HCT116 (cell line): ENCODE results near the gene MS4A5. TPM values are rescaled to one million over a fixed set of nuclear protein-coding genes. Genes with fewer than 3 reads are reported as not detected.

Experiments
- ATAC-seq: fragments of 200-7000 bp; cut with Tn5 transposase; 2 replicates; pipeline ENCODE4 v1.9.1; 2020; ENCODE audit warnings: mild to moderate bottlenecking, moderate library complexity
- BruUV-seq: library from RNA; stranded (reverse); fragments of 400-500 nt; replicated peaks from 2 replicates; lab custom pipeline; 2021; lab: Mats Ljungman, UMichigan
- CTCF ChIA-PET: fragments of 300-600 bp; sonication (Branson Sonifier 250); formaldehyde crosslinking; loops from one replicate; lab custom pipeline; 2021; ENCODE audit warnings: antibody characterized with exemption; lab: Charles Lee
- POLR2A ChIA-PET: fragments of 300-600, 350-600 bp; sonication (Branson Sonifier 250); formaldehyde crosslinking; loops from one replicate; lab custom pipeline; 2021; ENCODE audit warnings: antibody characterized with exemption; lab: Charles Lee
- RAD21 ChIA-PET, 2 experiments: fragments of 300-600 bp; sonication (Branson Sonifier 250); formaldehyde crosslinking; loops; one replicate each; lab custom pipeline; 2023; ENCODE audit warnings: low total read pairs in 2 of 2; ENCODE audit not compliant: uncharacterized antibody in 2 of 2, unreplicated experiment in 2 of 2, low non-redundant PET in 1 of 2; lab: Charles Lee
- DNase-seq: peaks from one replicate; pipeline ENCODE4 v3.0.0-alpha.2; 2010; ENCODE audit warnings: low read depth, low spot score
- H2AFZ ChIP-seq: fragments of 200-600 bp; shearing (Covaris generic), sonication (generic); 2 replicates; pipeline ENCODE4 v1.6.1; 2017; ENCODE audit warnings: low read depth, mixed run types, mixed read lengths, antibody characterized with exemption, low read length; ENCODE audit not compliant: poor library complexity, severe bottlenecking
- H3K27ac ChIP-seq: 2 replicates; pipeline ENCODE4 v1.5.1; 2012; ENCODE audit warnings: low read depth, low read length
- H3K27me3 ChIP-seq: fragments of 200-600 bp; sonication (generic); 2 replicates; pipeline ENCODE4 v1.6.1; 2016; ENCODE audit warnings: mixed run types, low read length, mixed read lengths; ENCODE audit not compliant: insufficient read depth
- H3K36me3 ChIP-seq, 2 experiments: fragments of 200-500 bp in 1 of 2; fragments of 200-600 bp in 1 of 2; sonication (Bioruptor generic) in 1 of 2; sonication (generic) in 1 of 2; 2 replicates each; pipeline versions ENCODE4 v1.5.1 to v1.6.1; 2014 to 2016; ENCODE audit warnings: low read length in 2 of 2, inconsistent platforms in 1 of 2, mixed read lengths in 1 of 2, mixed run types in 1 of 2; ENCODE audit not compliant: insufficient read depth in 2 of 2, control insufficient read depth in 1 of 2
- H3K4me1 ChIP-seq, 2 experiments: fragments of 200-600 bp in 1 of 2; sonication (generic) in 1 of 2; 2 replicates each; pipeline versions ENCODE4 v1.5.1 to v1.6.1; 2012 to 2017; ENCODE audit warnings: low read length in 2 of 2, inconsistent platforms in 1 of 2, mild to moderate bottlenecking in 1 of 2, mixed read lengths in 1 of 2, mixed run types in 1 of 2, moderate library complexity in 1 of 2; ENCODE audit not compliant: insufficient read depth in 2 of 2, control insufficient read depth in 1 of 2
- H3K4me2 ChIP-seq: fragments of 200-600 bp; sonication (generic); 2 replicates; pipeline ENCODE4 v1.6.1; 2017; ENCODE audit warnings: mixed run types, low read length, mixed read lengths
- H3K4me3 ChIP-seq, 2 experiments: fragments of 200-600 bp in 1 of 2; sonication (generic) in 1 of 2; replicated peaks in 1 of 2; 2 replicates each; pipeline ENCODE4 v1.5.1; 2011 to 2016; ENCODE audit warnings: low read length in 2 of 2, control low read depth in 1 of 2, low read depth in 1 of 2, mild to moderate bottlenecking in 1 of 2, mixed read lengths in 1 of 2, mixed run types in 1 of 2
- H3K79me2 ChIP-seq: fragments of 200-600 bp; sonication (generic); 2 replicates; pipeline ENCODE4 v1.6.1; 2017; ENCODE audit warnings: mild to moderate bottlenecking, mixed run types, low read length, moderate library complexity, mixed read lengths; ENCODE audit not compliant: insufficient read depth
- H3K9ac ChIP-seq: fragments of 200-600 bp; sonication (generic); 2 replicates; pipeline ENCODE4 v1.6.1; 2016; ENCODE audit warnings: low read length, mixed read lengths
- H3K9me2 ChIP-seq: fragments of 200-600 bp; sonication (generic), shearing (Covaris generic); 2 replicates; pipeline ENCODE4 v1.6.1; 2017; ENCODE audit warnings: mixed run types, mild to moderate bottlenecking, moderate library complexity; ENCODE audit not compliant: insufficient read depth
- H3K9me3 ChIP-seq, 2 experiments: fragments of 200-500 bp in 1 of 2; fragments of 200-600 bp in 1 of 2; sonication (Bioruptor generic) in 1 of 2; sonication (generic) in 1 of 2; 2 replicates each; pipeline ENCODE4 v1.6.1; 2014 to 2017; ENCODE audit warnings: low read length in 2 of 2, mixed read lengths in 2 of 2, inconsistent platforms in 1 of 2, low read depth in 1 of 2, mild to moderate bottlenecking in 1 of 2, mixed run types in 1 of 2, moderate library complexity in 1 of 2; ENCODE audit not compliant: control insufficient read depth in 1 of 2, insufficient read depth in 1 of 2
- H4K20me1 ChIP-seq: fragments of 200-600 bp; sonication (generic), shearing (Covaris generic); 2 replicates; pipeline ENCODE4 v1.6.1; 2017; ENCODE audit warnings: mixed run types, mild to moderate bottlenecking, moderate library complexity; ENCODE audit not compliant: insufficient read depth
- CBX3 ChIP-seq: IDR thresholded peaks from 2 replicates; pipeline ENCODE4 v1.6.1; 2012; ENCODE audit warnings: low read depth
- EGR1 ChIP-seq: IDR thresholded peaks from 2 replicates; pipeline ENCODE4 v1.6.1; 2012; ENCODE audit warnings: low read depth
- EZH2 ChIP-seq: fragments of 200-600 bp; sonication (generic); IDR thresholded peaks from 2 replicates; pipeline ENCODE4 v1.6.1; 2017; ENCODE audit warnings: antibody characterized with exemption, mixed run types
- EZH2phosphoT487 ChIP-seq: fragments of 200-600 bp; IDR thresholded peaks from 2 replicates; pipeline ENCODE4 v1.6.1; 2018; ENCODE audit warnings: antibody characterized with exemption, borderline replicate concordance
- RAD21 ChIP-seq: IDR thresholded peaks from 2 replicates; pipeline ENCODE4 v1.6.1; 2012; ENCODE audit warnings: low read depth, mild to moderate bottlenecking
- SIN3A ChIP-seq: IDR thresholded peaks from 2 replicates; pipeline ENCODE4 v1.6.1; 2012; ENCODE audit warnings: low read depth
- SP1 ChIP-seq: IDR thresholded peaks from 2 replicates; pipeline ENCODE4 v1.6.1; 2012; ENCODE audit warnings: low read depth
- SRF ChIP-seq: IDR thresholded peaks from 2 replicates; pipeline ENCODE4 v1.6.1; 2012; ENCODE audit warnings: low read depth
- TCF7L2 ChIP-seq: IDR thresholded peaks from 2 replicates; pipeline ENCODE4 v1.7.0; 2011; ENCODE audit warnings: borderline replicate concordance, inconsistent platforms; ENCODE audit not compliant: insufficient read depth, insufficient read length; ENCODE audit errors: extremely low read depth
- ZFX ChIP-seq: fragments of 450-650 bp; IDR thresholded peaks from 2 replicates; pipeline ENCODE4 v1.6.1; 2017
- ZNF274 ChIP-seq: fragments of 200-500 bp; sonication (Bioruptor generic); IDR thresholded peaks from 2 replicates; pipeline ENCODE4 v1.6.1; 2014; ENCODE audit warnings: mild to moderate bottlenecking, low read depth, low read length, inconsistent platforms
- intact Hi-C: fragments of 100-400 bp; cut with micrococcal nuclease; formaldehyde crosslinking; loops from 2 replicates; pipeline ENCODE4 v1.10.0; 2022
- total RNA-seq: library from RNA; stranded (reverse); gene quantifications from one replicate; pipeline ENCODE4 v1.2.1, GENCODE V29; 2021; ENCODE audit not compliant: unreplicated experiment
- TF ChIP-seq, protein P1 (sequence below): IDR thresholded peaks from 2 replicates; pipeline ENCODE4 v1.6.1; 2012; ENCODE audit warnings: low read depth
- TF ChIP-seq, protein P2 (sequence below): IDR thresholded peaks from 2 replicates; pipeline ENCODE4 v1.6.1; 2012

MS4A5 gene
- total RNA-seq, 1 experiment from 2014 or later: not detected

DNA sequence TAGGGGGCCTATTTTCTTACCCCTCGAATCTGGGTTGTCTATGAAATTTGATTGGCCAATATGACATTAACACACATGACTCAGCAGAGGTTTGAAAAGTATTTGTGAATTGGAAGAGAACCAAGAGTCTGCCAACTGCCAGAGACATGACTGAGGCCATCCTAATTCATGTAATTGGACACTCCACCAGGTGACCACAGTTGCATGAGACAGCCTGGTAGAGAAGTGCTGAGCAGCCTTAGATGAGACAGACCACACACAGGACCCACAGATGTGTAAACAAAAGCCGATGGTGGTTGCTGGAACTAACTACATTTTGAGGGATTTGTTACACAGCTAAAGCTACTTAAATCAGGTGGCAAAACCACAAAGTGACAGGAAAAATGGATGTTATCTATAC, 855 bp upstream of the MS4A5 start:
- DNase-seq (peak; percentile 26), ATAC-seq (peak; percentile 83)
- ChIA-PET CTCF (no interaction called here), POLR2A (no interaction called here), RAD21 (no interaction called here)
- intact Hi-C loops: no loop called here
- Histone ChIP-seq H4K20me1 (no peaks in the 10 kb centered on the region), H3K79me2 (no peaks in the 10 kb centered on the region), H3K4me2 (peak overlapping the region; percentile 46), H3K4me3 (no peak overlapping the region), H3K27ac (no peak overlapping the region), H3K9me2 (no peaks in the 10 kb centered on the region), H3K27me3 (no peaks in the 10 kb centered on the region), H3K36me3 (no peaks in the 10 kb centered on the region), H2AFZ (peak overlapping the region; percentile 70), H3K4me1 (peaks cover 5 to 9% of the 10 kb centered on the region in 2 experiments; a peak in 3 of 4 replicates), H3K9me3 (no peaks in the 10 kb centered on the region), H3K9ac (no peak overlapping the region)
- TF ChIP-seq SIN3A: no peak
- TF ChIP-seq RAD21: no peak
- no peak for TF ChIP-seq SRF
- no peak for TF ChIP-seq EZH2
- no peak for TF ChIP-seq TCF7L2
- TF ChIP-seq, protein P1, sequence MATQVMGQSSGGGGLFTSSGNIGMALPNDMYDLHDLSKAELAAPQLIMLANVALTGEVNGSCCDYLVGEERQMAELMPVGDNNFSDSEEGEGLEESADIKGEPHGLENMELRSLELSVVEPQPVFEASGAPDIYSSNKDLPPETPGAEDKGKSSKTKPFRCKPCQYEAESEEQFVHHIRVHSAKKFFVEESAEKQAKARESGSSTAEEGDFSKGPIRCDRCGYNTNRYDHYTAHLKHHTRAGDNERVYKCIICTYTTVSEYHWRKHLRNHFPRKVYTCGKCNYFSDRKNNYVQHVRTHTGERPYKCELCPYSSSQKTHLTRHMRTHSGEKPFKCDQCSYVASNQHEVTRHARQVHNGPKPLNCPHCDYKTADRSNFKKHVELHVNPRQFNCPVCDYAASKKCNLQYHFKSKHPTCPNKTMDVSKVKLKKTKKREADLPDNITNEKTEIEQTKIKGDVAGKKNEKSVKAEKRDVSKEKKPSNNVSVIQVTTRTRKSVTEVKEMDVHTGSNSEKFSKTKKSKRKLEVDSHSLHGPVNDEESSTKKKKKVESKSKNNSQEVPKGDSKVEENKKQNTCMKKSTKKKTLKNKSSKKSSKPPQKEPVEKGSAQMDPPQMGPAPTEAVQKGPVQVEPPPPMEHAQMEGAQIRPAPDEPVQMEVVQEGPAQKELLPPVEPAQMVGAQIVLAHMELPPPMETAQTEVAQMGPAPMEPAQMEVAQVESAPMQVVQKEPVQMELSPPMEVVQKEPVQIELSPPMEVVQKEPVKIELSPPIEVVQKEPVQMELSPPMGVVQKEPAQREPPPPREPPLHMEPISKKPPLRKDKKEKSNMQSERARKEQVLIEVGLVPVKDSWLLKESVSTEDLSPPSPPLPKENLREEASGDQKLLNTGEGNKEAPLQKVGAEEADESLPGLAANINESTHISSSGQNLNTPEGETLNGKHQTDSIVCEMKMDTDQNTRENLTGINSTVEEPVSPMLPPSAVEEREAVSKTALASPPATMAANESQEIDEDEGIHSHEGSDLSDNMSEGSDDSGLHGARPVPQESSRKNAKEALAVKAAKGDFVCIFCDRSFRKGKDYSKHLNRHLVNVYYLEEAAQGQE: no peak
- no peak for TF ChIP-seq CBX3
- TF ChIP-seq EGR1: no peak
- no peak for TF ChIP-seq ZFX
- no peak for TF ChIP-seq ZNF274
- TF ChIP-seq SP1: no peak
- TF ChIP-seq, protein P2, sequence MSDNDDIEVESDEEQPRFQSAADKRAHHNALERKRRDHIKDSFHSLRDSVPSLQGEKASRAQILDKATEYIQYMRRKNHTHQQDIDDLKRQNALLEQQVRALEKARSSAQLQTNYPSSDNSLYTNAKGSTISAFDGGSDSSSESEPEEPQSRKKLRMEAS: no peak
- no peak for TF ChIP-seq EZH2phosphoT487
- BruUV-seq: no TSS peak
